Measurements from ENCODE around the gene HS6ST1. TPM values are rescaled to one million over a fixed set of nuclear protein-coding genes. Genes with fewer than 3 reads are reported as not detected.

HS6ST1 gene
- total RNA-seq, 1 experiment from 2014 or later: 22.0 TPM

- intact Hi-C loops (cut with micrococcal nuclease; ENCODE audit: unreplicated experiment): no loop called here
- Histone ChIP-seq H3K9me3 (ENCODE audit: control insufficient read depth, insufficient read depth, low read depth, low read length) (no peaks in the 10 kb centered on the region), H3K36me3 (ENCODE audit: control insufficient read depth, insufficient read depth, low read length) (no peaks in the 10 kb centered on the region), H3K4me3 (ENCODE audit: low read depth in 2 of 2, low read length in 2 of 2) (no peak overlapping the region), H3K4me1 (ENCODE audit: control insufficient read depth, insufficient read depth, low read length) (peaks cover 12% of the 10 kb centered on the region), H3K27me3 (ENCODE audit: control insufficient read depth, insufficient read depth, low read length) (no peaks in the 10 kb centered on the region), H3K27ac (ENCODE audit: low read length) (no peak overlapping the region)
- BruUV-seq (replicated peaks): no TSS peak
- ChIA-PET POLR2A (no interaction called here), CTCF (interaction anchor here (0.6 kb wide), 1 partner anchor 453 kb away, joined by 4 read pairs; no protein-coding TSS in a partner anchor)
- ATAC-seq (0 out of 2 replicates have a peak, but pooled peaks have one; percentile 13), DNase-seq (ENCODE audit: low read depth, low spot score) (no peak)
- in situ Hi-C loops (cut with HindIII; ENCODE audit: low pct_unique_long_range_greater_than_20kb, low sequenced_read_pairs): no loop called here
- TF ChIP-seq POLR2AphosphoS5 (IDR thresholded peaks at IDR 0.05; ENCODE audit: low read depth, low read length) (no peak), TCF7L2 (IDR thresholded peaks at IDR 0.05; ENCODE audit: low read depth, low read length) (no peak), SIN3A (IDR thresholded peaks at IDR 0.05; ENCODE audit: borderline replicate concordance, insufficient read depth, low read depth, low read length) (no peak), CTCF (IDR thresholded peaks at IDR 0.05) (no peak), REST (IDR thresholded peaks at IDR 0.05; ENCODE audit: insufficient read depth in 1 of 2, low read depth in 2 of 2, low read length in 1 of 2) (no peak)
These were observed 17.1 kb downstream of the HS6ST1 start for GRCh38 chr2:128301501-128301966.

- Histone ChIP-seq H3K36me3 (ENCODE audit: control insufficient read depth, insufficient read depth, low read length) (no peaks in the 10 kb centered on the region), H3K9me3 (ENCODE audit: control insufficient read depth, insufficient read depth, low read depth, low read length) (no peaks in the 10 kb centered on the region), H3K27ac (ENCODE audit: low read length) (no peak overlapping the region), H3K4me3 (ENCODE audit: low read depth in 2 of 2, low read length in 2 of 2) (no peak overlapping the region), H3K4me1 (ENCODE audit: control insufficient read depth, insufficient read depth, low read length) (peaks cover 11% of the 10 kb centered on the region), H3K27me3 (ENCODE audit: control insufficient read depth, insufficient read depth, low read length) (no peaks in the 10 kb centered on the region)
- POLR2A ChIA-PET: no interaction called here
- ATAC-seq (no peak), DNase-seq (ENCODE audit: low read depth, low spot score) (no peak)
- CTCF ChIA-PET: no interaction called here
- no peak for TF ChIP-seq REST (IDR thresholded peaks at IDR 0.05; ENCODE audit: insufficient read depth in 1 of 2, low read depth in 2 of 2, low read length in 1 of 2)
- TF ChIP-seq SIN3A (IDR thresholded peaks at IDR 0.05; ENCODE audit: borderline replicate concordance, insufficient read depth, low read depth, low read length): no peak
- TF ChIP-seq TCF7L2 (IDR thresholded peaks at IDR 0.05; ENCODE audit: low read depth, low read length): no peak
- TF ChIP-seq CTCF (IDR thresholded peaks at IDR 0.05): no peak
- TF ChIP-seq POLR2AphosphoS5 (IDR thresholded peaks at IDR 0.05; ENCODE audit: low read depth, low read length): no peak
- in situ Hi-C loops (cut with HindIII; ENCODE audit: low pct_unique_long_range_greater_than_20kb, low sequenced_read_pairs): no loop called here
- no TSS peak for BruUV-seq (replicated peaks)
- intact Hi-C loops (cut with micrococcal nuclease; ENCODE audit: unreplicated experiment): no loop called here
These were observed 17.6 kb downstream of the HS6ST1 start for GRCh38 chr2:128301021-128301420.

Data from Panc1 (cell line).